Activated CD4-positive, alpha-beta T cell treated with anti-CD3 and anti-CD28 coated beads for 24 hours (primary cell): ENCODE measurements around the gene DNHD1.
"Not testable (repeated sequence)": the region's sequence is repeated elsewhere in the genome, so short reads cannot be mapped to it uniquely, and the experiment has no call there.

Experiments used
- DNase-seq, 2 donors: peaks; one replicate each; pipeline ENCODE4 v3.0.0-alpha.2; 2020; ENCODE audit warnings: low read depth in 2 of 2

The DNHD1 gene

DNA sequence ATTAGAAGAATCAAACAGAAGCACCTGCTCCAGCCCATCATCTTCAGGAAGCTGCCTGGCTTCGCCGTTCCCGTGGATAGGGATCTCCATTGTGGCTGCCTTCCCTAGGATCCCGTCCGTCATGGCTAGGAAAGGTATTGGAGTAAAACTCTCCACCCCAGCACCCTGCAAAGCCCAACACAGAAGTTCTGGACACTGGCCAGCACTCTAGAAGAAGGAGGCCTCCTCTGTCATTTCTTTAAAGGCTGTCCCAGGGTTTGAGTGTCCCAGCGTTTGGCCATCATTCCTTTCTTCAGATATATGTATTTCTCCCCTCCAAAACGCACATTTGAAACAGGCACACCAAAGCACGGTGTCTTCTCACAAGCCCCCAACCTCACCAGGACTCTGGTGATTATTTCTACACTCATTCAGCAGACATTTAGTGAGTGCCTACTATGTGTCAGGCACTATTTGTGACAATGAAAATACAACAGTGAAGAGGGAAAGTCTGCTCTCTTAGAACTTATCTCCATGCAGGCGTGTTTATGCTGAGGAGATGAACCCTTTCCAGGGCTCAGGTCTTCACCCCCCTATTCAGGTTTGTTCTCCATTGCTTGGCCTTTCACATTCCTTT is 16.7 kb upstream of the DNHD1 start:
- DNase-seq, result no peak

DNA sequence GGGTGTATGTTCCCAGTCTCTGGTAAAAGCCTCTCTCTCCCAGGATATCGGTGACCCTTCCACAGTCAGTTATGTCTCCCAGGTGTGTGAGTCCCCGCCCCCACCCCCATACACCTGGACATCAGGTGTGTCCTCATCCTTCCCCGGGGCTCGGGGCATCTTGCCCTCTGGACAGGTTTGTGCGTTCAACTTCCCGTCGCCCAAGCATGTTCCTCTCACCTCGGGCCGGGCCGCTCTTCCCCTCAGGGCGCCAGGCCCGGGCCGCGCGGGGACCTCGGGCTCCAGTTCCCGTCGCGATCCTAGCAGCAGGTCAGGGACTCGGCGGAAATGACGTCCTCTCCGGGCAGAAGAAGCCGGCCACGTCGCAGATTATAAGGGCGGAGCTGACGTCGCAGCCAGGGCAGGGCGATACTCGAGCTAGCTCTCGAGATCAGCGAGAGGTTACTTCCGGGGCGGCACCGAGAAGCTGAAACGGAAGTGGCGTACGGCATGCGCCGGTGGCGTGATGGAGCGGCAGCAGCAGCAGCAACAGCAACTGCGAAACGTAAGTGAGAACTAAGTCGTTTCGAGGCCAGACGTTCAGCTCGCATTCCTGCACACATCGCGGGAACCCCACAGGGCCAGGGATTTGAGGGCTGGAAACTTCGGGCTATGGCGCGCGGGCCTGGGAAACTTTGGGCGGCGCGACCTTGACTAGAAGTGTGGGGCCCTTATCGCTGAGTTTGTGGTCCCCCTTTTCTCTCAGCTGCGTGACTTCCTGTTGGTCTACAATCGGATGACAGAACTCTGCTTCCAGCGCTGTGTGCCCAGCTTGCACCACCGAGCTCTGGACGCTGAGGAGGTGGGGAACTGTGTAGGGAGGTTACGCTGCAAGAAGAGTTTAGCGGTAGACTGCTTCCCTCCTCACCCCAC is 15.8 kb upstream of the DNHD1 start, which contains the start of the genes ARFIP2 and TIMM10B:
TSS of gene ARFIP2 (minus strand) at position 320 of the 912 bp plus-strand sequence. CDS start 910 bp downstream, outside the sequence.
TSS of gene TIMM10B (plus strand) at position 490 of the 912 bp plus-strand sequence. CDS start at position 506, 16 bp downstream.
- DNase-seq, result peak; percentile 93 to 95

DNA sequence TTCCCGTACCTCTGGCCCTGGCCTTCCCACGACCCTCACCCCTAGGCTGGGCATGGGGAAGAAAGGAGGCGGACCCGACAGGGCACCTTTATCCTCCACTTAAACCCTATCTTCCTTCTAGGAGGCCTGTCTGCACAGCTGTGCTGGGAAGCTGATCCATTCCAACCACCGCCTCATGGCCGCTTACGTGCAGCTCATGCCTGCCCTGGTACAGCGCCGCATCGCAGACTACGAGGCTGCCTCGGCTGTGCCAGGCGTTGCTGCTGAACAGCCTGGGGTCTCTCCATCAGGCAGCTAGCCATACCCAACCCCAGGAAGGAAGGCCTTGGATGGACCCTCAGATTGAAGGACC is 15.2 kb upstream of the DNHD1 start:
- no peak for DNase-seq

DNA sequence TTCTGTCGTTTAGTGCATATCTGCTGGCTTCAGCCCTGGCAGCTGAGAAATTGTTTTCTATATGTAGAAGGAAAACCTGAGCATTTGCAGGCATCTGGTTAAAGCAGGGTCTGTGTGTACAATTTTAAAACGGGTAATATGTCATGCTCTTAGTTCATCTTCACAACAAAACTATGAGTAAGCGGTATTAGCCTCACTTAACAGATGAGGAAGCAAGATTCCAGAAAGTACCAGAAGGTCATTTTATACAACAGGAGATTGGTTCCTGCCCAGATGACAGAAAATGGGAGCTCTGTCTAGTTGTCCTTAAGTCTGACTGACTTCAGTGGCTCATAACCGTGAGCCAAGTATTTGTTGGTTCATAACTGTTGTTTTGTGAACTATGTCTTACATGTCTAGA is 14.6 kb upstream of the DNHD1 start:
- DNase-seq, result no peak

DNA sequence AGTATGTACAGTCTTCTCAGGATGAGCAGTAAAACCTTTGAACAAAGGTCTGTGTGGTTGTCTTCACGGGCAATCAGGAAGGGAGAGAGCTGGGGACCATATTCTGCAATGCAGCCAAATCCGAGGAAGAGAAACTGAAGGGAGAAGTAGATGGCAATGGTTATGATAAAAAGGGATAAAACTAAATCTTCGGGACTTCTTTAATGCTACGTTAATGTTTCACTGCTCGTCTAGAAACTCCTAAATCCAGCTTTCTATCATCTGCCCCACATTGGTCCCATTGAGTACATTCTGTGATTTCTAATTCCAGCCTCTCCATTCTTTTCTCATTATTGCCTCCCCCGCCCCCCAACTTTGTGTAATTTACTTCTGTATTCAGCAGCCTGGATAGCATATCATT is 14.1 kb upstream of the DNHD1 start:
- no peak for DNase-seq

DNA sequence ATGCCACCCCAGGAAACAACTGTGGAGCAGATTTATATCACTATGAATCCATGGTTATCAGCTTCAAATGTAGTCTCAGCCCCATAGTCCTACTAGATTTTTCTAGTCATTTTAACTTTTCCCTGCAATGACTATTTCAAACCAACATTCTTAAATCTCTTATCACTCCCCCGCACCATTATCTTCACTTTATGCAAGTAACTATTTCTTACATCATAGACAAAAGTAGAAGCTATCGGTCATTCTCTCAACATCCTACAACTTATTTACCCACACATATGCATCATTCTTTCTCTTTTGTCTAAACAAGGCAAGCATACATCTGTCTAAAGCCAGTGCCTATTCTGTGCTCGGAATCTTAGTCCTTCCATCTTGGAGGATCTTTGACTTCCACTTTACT is 11.4 kb upstream of the DNHD1 start:
- no peak for DNase-seq

DNA sequence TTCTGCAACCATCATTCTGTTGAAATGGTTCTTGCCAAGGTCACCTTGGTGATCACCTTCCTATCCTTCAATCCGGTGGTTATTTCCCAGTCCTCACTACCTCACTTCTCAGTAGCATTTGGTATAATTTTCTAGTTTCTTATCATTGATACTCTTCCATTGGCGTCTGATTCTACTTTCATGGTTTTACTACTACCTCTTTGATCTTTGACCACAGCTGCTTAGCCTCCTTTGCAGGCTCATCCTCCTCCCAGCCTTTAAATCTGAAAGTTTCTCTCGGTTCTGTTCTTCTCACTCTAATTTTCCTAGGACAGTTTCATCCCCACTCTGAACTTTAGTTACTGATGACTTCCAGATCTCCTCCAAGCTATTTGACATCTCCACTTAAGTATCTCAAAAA is 10.8 kb upstream of the DNHD1 start:
- no peak for DNase-seq

DNA sequence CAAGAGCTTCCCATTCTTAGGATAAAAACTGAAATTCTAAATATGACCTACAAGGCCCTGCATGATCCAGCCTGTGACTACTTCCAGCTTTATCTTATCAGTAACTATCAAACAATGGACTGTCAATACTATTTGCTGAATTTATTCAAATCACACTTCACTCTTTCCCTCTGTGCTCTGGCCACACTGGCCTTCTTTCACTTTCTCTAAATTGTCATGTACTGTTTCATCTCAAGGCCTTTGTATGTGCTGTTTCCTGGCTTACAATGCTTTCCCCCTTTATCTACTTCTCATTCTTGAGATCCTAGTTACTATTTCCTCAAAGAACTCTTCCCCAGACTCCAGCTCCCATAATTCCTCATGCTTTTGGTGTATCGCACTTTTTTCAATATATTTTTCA is 10.1 kb upstream of the DNHD1 start:
- DNase-seq, result no peak

DNA sequence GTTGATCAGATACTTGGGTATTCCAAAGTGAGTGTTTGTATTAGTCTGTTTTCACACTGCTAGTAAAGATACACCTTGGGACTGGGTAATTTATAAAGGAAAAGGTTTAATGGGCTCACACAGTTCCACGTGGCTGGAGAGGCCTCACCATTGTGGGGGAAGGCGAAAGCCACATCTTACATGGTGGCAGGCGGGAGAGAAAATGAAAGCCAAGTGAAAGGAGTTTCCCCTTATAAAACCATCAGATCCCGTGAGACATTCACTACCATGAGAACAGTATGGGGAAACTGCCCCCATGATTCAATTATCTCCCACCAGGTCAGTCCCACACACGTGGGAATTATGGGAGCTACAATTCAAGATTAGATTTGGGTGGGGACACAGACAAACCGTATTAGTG is 8.7 kb upstream of the DNHD1 start:
- no peak for DNase-seq

DNA sequence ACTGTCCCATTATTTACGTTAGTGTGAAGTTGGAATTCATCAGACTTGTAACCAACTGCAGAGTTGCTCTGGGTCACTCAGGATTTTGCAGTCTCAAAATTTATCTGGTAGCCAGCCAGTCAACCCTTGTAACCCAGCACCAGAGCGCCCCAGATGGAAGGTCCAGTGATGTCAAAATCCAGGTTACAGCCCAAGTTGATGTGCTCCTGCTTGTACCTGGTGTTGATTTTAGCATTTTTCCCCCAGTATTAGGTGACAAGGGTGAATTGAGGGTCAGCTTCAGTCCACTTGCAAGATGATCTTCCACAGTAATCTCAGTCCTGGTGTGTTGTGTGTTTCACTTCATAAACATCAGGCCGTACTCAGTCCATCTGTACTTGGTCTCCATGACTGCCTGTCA is 8.3 kb upstream of the DNHD1 start:
- DNase-seq, result no peak

DNA sequence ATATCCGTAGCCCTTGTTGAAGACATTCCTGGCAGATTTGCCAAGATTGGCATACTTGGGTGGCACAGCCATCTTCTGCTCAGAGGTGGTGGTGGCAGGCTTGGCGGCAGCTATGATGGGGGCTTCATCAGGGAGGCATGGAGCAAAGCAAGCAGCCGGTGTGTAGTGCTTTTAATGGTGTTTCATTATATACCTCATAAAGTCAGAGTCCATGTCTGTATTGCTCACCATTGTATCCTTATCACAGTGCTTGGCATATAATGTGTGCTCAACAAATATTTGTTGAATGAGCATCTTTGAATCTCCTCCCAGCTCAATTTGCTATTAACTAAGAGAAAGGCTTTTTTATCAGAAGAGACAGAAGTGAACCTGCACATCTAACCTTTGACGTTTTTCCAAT is 7.8 kb upstream of the DNHD1 start:
- no peak for DNase-seq

DNA sequence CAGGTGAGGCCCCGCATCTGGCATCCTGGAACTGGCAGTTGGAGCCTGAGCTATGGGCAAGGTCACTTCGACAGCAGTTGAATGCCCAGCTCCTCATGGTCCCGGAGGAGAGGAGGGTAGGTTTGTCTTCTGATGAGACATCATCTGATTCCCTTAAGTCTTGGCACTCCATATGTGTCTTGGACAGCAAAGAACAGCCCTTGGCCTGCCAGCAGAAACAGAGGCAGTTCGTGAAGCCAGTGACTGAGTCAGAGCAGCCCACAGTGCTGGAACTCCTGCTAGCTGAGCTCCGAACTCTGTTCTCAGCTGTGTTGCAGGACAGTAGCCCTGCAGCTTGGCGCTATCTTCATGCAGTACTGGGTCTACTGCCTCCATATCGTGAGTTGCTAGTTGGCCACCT is 1.0 kb downstream of the DNHD1 start:
- no peak for DNase-seq

DNA sequence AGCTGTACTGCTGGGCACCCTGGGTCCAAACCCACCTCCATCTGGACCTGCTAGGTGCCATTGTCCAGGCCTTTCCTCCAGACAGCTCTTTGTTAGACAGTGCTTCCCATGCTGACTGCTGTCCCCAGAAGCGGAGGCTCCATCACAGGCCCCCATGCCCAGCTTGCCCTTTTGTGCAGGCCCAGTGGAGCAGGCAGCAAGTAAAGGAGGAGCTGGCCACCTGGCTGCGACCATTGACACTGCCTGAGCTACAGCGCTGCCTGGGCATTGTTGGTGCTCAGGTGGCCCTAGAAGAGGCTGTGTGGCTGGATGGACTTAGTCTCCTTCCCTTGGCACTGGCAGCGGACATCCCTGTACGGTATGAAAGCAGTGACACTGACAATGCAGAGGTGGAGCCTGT is 1.5 kb downstream of the DNHD1 start:
- DNase-seq, result no peak

DNA sequence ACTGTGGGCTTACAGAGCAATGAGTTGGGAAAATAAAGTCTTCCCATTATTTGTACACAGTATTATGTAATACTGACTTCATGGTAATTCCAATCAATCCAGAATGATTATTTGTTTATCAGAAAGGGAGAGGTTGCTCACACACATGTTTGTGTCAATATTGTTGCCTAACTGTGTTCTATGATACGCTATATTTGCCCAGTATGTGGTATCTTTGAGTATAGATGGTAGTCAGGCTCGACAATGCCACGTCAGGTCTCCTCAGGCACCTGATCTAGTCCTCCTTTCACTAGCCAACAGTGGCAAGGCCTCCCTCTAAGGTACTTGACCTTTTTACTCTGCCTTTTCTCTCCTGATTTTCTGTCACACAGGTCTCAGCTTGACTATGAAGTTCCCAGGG is 5.3 kb downstream of the DNHD1 start:
- no peak for DNase-seq

DNA sequence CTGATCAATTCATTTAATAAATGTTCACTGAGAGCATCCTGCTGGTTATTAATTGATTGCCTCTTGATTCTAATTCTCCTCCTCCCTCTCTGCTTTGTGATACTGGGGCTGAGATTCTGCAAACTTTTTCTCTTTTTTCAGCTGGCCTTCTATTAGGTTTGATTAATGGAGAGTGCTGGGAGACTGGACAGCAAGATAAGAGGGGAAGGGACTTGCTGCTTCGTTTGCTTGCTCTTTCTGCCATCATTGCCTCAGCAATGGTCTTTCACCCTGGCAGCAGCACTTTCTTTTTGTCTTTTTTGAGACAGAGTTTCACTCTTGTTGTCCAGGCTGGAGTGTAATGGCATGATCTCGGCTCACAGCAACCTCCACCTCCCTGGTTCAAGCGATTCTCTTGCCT is 7.1 kb downstream of the DNHD1 start:
- no peak for DNase-seq

DNA sequence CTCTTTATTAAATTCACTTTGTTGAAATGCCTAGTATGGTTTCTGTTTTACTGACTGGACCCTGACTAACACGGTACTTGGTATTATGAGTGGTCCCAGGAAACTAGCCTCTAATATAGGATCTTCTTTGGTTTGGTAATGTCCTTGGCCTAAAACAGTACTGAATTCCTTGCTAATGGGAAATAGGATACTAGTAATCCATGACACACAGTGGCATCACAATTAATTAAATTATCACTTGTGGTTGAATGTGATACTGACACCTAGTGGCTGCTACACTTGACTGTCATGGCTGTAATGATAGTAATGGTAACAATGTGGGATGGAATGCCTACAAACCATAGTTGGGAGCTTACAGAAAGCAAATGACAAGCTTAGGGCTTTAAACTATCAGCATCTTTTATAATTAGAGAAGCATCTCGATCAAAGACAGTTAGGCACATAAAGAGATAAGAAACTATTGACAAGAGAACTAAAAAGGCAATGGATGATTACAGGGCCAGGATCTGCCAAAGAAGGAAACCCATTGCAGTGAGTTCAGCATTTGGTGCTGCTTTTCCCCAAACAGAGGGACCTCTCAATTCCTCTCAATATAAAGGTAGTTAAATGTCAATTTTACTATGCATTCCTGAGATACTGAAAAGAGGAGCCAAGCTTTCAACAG is 8.6 kb downstream of the DNHD1 start:
- DNase-seq, result peak in 1 of 2 donors; percentile 3

DNA sequence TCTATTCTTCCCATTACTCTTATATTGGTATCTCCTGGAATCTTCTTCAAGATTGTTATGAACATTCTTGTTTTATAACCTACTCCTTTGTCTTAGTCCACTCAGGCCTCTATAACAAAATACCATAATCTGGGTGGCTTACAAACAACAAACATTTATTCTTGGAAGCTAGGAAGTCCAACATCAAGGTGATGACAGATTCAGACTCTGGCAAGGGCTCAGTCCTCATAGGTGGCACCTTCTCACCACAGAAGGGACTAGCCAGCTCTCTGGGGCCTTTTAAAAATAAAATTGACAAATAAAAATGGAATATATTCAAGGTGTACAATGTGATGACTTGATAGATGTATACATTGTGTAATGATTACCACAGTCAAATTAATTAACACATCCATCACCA is 19.8 kb downstream of the DNHD1 start:
- DNase-seq, result no peak

DNA sequence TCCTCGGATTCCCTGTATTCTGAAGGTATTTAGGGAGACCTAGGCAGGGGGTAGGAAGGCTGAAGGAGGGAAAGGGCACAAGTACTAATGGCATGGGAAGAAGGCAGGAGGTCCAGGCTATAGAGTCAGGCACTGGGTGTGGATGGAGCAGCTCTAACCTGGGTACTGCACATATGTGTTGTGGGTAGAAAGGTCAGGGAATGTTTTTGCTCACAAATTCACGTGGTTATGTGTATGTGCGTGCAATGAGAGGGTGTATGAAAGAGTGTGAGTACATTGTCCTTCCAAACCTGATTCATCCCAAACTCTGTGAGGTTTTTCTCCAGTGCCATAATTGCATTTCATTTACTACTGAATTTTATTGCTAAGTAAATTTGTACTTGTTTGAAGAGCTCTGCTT is 23.2 kb downstream of the DNHD1 start:
- no peak for DNase-seq

DNA sequence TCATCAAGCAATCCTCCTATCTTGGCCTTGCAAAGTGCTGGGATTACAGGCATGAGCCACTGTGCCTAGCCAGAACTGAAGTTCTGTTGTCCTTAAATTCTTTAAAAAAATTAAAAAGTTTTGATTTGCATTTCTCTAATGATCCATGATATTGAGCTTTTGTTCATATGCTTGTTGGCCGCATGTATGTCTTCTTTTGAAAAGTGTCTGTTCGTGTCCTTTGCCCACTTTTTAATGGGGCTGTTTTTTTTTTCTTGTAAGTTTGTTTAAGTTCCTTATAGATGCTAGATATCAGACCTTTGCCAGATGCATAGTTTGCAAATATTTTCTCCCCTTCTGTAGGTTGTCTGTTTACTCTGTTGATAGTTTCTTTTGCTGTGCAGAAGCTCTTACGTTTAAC is 24.9 kb downstream of the DNHD1 start:
- DNase-seq, result not testable (repeated sequence)

DNA sequence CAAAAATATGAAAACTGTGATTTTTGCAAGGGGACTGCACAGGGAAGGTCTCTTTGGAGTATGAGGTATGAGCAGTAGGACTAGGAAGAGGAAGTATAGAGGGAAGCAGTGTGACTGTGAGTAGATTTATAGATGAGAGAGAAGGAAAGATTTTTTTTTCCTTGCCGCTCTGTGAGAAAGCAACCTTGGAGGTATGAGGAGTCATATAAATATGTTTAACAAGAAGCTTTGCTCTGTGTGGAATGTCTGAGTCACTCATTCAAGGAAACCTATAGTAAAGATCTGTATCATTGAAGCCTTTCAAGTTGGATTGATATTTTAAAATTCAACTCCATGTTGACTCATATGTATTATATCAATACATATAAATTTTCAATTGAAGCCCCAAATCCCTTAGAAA is 26.2 kb downstream of the DNHD1 start:
- DNase-seq, result no peak

DNA sequence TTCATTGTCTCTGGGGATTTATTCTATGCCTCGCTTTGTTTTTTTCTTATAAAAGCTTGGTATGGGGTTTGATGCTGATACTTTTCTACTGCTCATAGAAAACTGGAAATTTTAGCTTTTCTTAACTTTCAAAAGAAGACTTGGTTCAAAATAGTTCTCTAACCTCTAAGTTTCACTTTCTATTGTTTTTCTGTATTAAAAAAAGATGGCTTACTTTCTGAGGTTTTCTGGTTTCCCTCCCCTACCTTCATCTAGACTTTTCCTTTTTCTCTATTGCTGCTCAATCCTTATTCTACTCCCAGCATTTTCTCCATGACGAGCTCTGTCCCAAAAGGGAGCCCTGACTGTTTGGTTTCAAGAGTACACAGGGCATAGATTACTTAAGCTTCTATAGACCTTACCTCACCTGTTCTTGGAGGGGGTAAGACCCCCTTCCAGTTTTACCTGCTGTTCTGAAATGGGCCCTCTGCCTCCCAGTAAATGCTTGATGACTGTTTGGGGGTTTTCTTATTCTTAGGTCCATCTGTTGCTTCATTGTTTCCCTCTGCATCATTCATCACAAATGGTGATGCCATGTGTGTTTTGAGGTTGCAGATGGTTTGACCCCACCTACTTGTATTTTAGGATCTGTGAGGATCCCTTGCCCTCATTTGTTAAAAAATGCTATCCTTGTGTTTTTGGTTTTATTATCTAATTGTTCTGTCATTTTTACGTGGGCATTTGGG is 29.5 kb downstream of the DNHD1 start:
- DNase-seq, result no peak

DNA sequence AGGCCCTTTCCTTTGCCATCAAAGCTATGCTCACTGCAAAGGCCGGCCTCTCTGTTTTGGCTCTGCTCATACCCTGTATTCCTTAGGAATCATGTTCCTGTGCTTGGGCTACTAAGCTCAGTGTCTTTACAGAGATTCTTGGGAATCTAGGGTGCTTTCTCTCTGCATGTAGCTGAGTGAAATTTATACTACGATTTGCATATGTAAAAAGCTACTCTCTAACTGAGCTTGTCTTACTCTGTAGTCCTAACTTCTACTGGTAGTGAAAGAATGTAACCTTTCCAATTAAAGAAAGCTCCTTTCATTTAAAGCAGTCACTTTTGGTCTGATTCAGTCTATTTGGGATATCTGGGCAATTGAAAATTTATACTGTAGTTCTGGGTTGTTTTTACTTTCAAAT is 32.2 kb downstream of the DNHD1 start:
- DNase-seq, result no peak
